Stimulated activated CD8-positive, alpha-beta memory T cell treated with anti-CD3 and anti-CD28 coated beads, Interleukin-4, amount 100 ng/mL, for 4 hours (primary cell): ENCODE results near the gene ZNF354C.

ENCODE experiments used
- DNase-seq, 2 donors: peaks; one replicate each; pipeline ENCODE4 v3.0.0-alpha.2; 2020; ENCODE audit warnings: low read depth in 2 of 2, low spot score in 1 of 2

The ZNF354C gene

DNA sequence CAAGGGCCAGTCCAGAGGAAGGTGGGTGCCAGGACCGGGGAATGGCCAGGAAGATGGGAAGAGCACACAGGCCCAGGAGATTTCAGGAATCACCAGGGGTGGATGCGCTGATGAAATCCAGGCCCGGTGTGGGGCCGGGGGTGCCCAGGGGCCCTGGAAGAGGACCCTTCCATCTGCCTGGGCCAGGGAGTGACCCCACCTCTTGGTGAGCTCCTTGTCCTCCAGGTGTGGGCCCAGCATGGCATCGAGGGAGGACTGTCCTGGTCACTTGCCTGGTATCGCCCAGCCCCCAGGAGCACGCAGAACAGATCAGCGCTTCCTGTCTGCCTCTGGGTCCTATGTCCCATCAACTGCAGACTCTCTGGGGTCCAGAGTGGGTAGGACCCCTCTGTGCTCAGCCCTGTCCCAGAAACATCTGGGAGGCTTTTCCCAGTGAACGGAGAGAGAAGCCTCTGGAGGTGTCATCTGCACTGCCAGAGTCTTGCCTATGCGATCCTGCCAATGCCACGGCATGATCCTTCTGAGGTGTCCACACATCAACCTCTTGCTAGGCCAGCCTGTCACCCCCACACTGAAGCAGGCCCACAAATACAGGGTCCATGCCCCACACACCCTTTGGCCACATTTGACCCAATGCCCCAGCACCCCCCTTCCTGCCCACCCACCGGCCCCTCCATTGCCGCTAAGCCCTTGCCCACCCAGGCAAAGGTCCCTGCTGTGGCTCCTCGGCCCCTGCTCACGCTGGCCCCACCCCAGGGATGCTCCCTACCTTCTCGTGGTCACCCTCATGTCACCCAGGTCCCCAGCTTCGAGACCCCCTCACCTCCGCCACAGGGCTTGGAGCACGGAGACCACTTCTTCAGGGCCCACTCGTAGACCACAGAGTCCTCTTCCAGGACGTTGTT is 67.2 kb downstream of the ZNF354C start:
- no peak for DNase-seq

DNA sequence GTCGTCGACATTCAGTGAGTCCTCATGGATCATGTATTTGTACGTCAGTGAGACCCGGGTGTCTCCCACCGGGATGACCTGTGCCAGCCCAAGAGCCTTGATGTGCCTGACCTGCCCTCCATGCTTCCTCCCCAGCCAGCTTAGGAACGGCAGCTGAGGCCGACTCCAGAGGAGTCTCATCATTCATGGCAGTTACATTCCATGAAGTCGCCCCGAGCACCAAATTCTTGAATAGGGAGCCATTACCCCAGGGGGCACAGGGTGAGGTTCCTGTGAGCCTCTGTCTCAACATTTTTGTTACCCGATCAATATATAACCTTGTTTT is 67.8 kb downstream of the ZNF354C start:
- DNase-seq: no peak

DNA sequence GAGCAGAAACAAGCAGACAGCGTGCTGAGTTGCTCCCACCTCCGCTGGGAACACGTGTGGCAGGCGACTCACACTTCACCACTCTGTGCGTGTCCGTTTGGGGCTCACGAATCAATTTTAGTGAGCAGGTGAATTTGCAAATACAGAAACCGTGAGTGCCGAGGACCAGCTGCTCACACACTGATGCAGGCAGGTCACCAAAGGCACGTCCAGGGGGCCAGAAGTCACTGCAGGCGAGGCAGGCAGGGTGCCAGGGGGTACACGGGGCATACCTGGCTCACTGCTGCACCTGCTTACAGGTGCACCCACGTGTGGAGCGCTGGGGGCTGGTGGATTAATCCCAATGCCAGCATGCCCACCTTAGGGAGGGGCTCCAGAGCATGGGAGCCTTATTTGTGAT is 68.8 kb downstream of the ZNF354C start:
- DNase-seq: no peak

DNA sequence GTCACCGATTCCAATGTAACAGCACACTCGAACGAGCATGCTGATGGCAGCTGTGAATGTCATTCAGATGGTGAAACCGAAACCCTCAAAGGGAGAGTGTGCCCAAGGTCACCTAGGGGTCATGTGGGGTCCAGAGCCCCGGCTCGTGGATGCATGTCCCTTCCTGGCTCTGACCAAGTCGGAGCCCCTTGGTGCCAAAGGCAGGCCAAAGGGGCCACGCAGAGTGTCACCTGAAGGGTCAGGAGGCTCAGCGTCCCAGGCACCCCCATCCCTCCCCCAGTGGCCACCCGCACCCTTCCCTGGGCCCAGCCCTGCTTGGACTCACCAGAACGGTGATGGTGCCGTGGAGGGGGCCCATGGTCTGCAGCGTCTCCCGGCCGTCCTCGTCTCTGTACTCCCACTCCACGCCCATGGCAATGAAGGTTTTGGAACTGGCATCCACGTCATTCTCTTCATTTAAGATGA is 69.5 kb downstream of the ZNF354C start:
- no peak for DNase-seq

DNA sequence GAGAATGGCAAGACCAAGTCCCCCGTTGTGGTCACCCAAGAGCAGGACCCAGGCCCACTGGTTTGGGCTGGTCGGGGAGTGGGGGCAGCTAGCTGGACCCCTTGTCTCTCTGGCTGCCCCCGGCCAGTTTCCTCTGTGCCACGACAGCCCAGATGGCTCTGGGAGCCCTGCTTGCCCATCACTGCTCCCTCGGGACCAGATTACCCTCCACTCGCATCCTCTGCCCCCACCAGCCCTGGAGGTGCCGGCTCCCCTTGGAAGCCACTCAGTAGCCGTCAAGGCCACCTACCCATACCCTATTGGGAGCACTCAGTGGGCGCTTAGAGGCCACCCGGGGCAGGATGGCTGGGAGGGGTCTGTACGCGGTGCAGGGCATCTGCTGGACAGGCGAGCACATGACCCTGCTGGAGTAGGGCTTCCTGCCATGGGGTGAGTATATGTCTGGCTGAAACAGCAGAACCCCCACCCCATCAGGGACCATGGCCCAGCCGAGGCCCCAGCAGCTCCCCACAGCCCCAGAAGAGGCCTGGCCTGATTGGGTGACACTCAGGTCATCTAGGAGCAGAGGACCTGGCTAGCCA is 70.0 kb downstream of the ZNF354C start:
- no peak for DNase-seq

DNA sequence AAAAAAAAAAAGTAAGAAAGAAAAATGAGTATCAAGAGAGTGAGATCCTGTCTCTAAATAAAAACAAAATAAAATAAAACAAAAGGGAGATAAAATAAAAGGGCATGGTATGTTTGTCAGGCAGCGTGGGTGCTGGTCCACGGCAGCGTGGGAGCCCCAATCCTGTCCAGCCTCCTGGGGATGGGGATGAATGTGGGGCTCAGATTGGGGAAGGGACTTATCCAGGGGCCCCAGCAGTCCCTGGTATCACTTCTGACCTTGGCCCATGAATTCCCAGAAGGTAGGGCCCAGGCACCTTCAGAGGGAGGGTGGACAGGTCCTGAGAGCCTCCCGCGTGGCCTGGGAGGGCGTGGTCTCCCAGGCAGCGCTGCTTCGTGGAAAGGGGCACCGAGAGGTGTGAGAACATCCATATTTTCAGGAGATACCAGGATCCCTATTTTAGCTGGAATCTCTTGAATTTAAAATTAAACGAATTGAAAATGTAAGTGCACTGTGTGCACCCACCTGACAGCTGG is 71.2 kb downstream of the ZNF354C start:
- no peak for DNase-seq

DNA sequence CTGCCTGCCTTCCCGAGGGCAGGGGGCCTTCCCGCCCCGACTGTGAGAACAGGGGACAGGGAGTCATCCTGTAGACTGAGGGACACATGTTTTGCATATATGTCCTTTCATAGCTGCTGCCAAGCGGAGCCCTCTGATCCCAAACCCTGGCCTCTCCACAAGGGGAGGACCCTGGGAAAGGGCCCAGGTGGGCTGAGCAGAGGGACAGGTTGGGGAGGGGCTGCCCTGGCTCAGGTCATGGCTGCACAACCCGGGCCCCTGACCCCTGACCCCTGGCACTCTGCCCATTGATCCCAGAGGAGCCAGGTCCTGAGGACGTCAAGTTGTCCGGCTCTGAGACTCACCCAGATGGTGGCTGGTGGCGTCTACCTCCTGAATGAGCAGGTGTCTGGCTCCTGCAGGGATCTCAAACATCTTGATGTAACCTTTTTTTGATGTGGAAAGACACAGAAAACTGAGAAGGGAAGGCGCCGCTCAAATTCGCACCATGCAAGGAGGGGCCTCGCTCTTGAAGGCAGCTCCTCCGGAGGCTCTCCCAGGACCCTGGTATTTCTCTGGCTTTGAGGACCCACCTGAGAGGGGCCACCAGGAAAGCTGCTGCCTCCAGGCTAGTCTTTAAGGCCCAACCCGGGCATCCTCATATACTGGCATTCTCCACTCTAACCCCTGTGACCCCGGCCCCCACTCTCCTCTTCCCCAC is 71.9 kb downstream of the ZNF354C start:
- DNase-seq: no peak

DNA sequence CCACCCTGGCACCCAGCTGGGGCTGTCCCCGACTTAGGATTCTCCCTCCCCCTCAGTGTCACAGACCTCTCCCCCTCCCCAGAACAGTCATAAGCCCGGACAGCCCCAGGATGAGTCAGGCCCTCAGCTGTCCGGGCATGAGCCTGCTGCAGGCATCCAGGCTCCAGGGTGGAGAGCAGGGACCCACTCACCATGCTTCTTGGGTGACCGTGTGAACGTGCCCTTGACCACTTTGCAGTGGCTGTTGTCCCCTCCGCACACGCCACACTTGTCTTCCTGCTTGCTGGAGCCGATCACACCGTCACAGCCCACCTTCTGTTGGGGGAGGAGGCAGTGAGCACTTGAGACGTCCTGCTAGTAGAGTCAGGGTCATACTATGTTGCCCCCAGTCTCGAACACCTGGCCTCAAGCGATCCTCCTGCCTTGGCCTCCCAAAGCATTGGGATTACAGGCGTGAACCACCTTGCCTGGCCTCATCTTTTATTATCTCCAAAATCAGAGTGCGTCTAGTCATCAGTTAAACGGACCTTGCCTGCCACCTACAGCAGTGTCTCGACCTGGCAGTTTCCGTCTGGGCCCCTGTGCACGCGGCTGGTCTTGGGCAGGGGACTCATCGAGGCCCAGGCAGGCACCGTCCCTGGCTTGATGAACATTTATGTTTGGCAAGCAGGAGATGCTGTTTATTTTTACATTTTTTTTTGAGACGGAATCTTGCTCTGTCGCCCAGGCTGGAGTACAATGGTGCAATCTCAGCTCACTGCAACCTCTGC is 72.6 kb downstream of the ZNF354C start:
- no peak for DNase-seq
